Measurements from ENCODE around the gene INPP5F.
A peak's percentile ranks its signal among the peaks of the same experiment; 100 is the strongest.

INPP5F gene, protein sequence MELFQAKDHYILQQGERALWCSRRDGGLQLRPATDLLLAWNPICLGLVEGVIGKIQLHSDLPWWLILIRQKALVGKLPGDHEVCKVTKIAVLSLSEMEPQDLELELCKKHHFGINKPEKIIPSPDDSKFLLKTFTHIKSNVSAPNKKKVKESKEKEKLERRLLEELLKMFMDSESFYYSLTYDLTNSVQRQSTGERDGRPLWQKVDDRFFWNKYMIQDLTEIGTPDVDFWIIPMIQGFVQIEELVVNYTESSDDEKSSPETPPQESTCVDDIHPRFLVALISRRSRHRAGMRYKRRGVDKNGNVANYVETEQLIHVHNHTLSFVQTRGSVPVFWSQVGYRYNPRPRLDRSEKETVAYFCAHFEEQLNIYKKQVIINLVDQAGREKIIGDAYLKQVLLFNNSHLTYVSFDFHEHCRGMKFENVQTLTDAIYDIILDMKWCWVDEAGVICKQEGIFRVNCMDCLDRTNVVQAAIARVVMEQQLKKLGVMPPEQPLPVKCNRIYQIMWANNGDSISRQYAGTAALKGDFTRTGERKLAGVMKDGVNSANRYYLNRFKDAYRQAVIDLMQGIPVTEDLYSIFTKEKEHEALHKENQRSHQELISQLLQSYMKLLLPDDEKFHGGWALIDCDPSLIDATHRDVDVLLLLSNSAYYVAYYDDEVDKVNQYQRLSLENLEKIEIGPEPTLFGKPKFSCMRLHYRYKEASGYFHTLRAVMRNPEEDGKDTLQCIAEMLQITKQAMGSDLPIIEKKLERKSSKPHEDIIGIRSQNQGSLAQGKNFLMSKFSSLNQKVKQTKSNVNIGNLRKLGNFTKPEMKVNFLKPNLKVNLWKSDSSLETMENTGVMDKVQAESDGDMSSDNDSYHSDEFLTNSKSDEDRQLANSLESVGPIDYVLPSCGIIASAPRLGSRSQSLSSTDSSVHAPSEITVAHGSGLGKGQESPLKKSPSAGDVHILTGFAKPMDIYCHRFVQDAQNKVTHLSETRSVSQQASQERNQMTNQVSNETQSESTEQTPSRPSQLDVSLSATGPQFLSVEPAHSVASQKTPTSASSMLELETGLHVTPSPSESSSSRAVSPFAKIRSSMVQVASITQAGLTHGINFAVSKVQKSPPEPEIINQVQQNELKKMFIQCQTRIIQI

DNA sequence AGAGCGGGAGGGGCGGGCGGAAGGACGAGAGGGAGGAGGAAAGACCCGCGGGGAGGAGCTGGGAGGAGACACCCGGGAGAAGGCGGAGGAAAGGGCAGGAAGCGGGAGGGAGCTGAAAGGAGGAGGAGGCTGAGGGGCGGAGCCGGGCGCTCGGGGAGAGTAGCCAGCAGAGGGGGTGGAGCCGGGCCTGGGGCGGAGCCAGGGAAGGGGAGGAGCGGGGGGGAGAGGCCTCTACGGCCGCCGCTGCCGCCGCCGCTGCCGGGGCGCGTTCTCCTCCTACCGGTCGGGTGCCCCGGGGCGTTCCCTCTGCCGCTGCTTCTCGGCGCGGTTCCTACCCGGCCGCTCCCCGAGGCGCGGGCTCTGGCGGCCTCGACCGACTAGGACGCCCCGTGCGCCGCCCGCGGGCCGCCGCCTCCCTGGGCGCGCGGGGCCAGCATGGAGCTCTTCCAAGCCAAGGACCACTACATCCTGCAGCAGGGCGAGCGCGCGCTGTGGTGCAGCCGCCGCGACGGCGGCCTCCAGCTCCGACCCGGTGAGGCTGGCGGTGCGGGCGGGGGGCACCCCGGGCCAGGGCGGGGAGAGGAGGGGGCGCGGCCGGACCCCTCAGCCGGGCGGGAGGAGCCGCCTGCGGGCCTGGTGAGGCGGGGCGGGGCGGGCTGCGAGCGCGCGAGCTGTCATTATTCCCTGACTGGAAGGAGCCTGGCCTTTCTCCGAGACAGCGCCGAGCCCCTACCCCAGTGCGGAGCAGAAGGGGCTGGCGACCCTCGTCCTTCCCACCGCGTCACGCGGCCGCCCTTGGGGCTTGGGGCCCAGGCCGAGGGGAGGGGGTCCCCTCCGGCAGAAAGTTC lies at the start of gene INPP5F:
INPP5F (plus strand) TSS at position 223 of the 848 bp plus-strand sequence; CDS start at position 436, 213 bp downstream.
- Histone ChIP-seq H3K79me2 (ENCODE audit: insufficient read depth, low read depth) (peaks cover 24% of the 10 kb centered on the region; the same call in 1 of the 2 replicates), H3K36me3 (ENCODE audit: insufficient read depth) (no peaks in the 10 kb centered on the region), H4K20me1 (ENCODE audit: insufficient read depth) (no peaks in the 10 kb centered on the region), H3K27me3 (ENCODE audit: insufficient read depth, low read depth) (no peaks in the 10 kb centered on the region), H3K27ac (peak within 1 kb of the TSS; percentile 68), H3K4me2 (peak within 1 kb of the TSS; percentile 95), H3K4me1 (ENCODE audit: low read depth, poor library complexity, severe bottlenecking) (peaks cover 46% of the 10 kb centered on the region), H3K9ac (peak within 1 kb of the TSS; percentile 82), H2AFZ (ENCODE audit: low read depth) (peak within 1 kb of the TSS; percentile 91), H3K4me3 (IDR thresholded peaks at IDR 0.05; ENCODE audit: insufficient read depth, low read depth, low read length) (no peak within 1 kb of the TSS)
- TF ChIP-seq, protein P1, sequence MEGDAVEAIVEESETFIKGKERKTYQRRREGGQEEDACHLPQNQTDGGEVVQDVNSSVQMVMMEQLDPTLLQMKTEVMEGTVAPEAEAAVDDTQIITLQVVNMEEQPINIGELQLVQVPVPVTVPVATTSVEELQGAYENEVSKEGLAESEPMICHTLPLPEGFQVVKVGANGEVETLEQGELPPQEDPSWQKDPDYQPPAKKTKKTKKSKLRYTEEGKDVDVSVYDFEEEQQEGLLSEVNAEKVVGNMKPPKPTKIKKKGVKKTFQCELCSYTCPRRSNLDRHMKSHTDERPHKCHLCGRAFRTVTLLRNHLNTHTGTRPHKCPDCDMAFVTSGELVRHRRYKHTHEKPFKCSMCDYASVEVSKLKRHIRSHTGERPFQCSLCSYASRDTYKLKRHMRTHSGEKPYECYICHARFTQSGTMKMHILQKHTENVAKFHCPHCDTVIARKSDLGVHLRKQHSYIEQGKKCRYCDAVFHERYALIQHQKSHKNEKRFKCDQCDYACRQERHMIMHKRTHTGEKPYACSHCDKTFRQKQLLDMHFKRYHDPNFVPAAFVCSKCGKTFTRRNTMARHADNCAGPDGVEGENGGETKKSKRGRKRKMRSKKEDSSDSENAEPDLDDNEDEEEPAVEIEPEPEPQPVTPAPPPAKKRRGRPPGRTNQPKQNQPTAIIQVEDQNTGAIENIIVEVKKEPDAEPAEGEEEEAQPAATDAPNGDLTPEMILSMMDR (conservative IDR thresholded peaks at IDR 0.05; ENCODE audit: low read depth, low read length): no peak

DNA sequence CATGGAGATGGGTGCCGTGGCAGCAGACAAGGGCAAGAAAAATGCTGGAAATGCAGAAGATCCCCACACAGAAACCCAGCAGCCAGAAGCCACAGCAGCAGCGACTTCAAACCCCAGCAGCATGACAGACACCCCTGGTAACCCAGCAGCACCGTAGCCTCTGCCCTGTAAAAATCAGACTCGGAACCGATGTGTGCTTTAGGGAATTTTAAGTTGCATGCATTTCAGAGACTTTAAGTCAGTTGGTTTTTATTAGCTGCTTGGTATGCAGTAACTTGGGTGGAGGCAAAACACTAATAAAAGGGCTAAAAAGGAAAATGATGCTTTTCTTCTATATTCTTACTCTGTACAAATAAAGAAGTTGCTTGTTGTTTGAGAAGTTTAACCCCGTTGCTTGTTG lies 48.7 kb upstream of the INPP5F start:
- Histone ChIP-seq H2AFZ (ENCODE audit: low read depth) (no peak overlapping the region), H3K4me3 (IDR thresholded peaks at IDR 0.05; ENCODE audit: insufficient read depth, low read depth, low read length) (no peak overlapping the region), H4K20me1 (ENCODE audit: insufficient read depth) (no peaks in the 10 kb centered on the region), H3K4me2 (no peak overlapping the region), H3K36me3 (ENCODE audit: insufficient read depth) (peaks cover 3% of the 10 kb centered on the region; the same call in 1 of the 2 replicates), H3K27me3 (ENCODE audit: insufficient read depth, low read depth) (no peaks in the 10 kb centered on the region), H3K79me2 (ENCODE audit: insufficient read depth, low read depth) (no peaks in the 10 kb centered on the region), H3K27ac (no peak overlapping the region), H3K9ac (no peak overlapping the region), H3K4me1 (ENCODE audit: low read depth, poor library complexity, severe bottlenecking) (peaks cover 18% of the 10 kb centered on the region)
- TF ChIP-seq, protein P1 (conservative IDR thresholded peaks at IDR 0.05; ENCODE audit: low read depth, low read length): no peak

DNA sequence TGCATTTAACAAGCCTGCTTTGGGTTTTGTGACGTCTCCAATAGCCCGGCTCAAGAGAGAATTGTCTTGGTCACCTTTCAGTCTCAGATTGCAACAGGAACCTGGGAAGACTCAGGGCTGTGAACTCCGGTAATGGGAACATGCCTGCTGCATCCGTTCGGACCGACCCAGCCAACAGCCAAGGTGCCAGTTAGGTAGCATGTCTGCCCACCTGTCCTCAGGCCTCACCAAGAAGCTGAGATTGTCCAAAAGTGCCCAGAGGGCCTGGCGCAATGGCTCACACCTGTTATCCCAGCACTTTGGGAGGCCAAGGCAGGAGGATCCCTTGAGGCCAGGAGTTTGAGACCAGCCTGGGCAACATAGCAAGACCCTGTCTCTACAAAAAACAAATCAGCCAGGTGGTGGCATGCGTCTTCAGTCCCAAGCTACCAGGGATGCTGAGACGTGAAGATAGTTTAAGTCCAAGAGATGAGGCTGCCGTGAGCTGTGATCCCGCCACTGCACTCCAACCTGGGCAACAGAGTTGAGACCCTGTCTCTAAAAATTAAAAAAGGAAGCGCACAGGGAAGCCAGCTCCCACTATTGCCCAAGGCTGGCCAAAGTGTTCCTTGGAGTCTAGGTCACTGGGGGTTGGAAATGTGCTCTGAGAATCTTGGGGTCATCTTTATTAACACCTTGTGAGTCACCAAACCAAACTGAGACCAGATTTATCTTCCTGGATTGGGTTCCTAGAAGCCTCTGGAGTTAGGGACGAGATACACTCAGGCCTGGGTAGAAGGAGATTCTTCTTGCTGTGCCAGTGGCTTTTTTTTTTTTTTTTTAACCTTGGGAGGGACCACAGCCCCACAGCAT lies 47.7 kb upstream of the INPP5F start:
- Histone ChIP-seq H3K9ac (no peak overlapping the region), H3K4me2 (no peak overlapping the region), H3K27ac (no peak overlapping the region), H2AFZ (ENCODE audit: low read depth) (no peak overlapping the region), H3K27me3 (ENCODE audit: insufficient read depth, low read depth) (no peaks in the 10 kb centered on the region), H3K4me3 (IDR thresholded peaks at IDR 0.05; ENCODE audit: insufficient read depth, low read depth, low read length) (no peak overlapping the region), H3K36me3 (ENCODE audit: insufficient read depth) (peaks cover 3% of the 10 kb centered on the region; the same call in 1 of the 2 replicates), H3K4me1 (ENCODE audit: low read depth, poor library complexity, severe bottlenecking) (peaks cover 18% of the 10 kb centered on the region), H3K79me2 (ENCODE audit: insufficient read depth, low read depth) (no peaks in the 10 kb centered on the region), H4K20me1 (ENCODE audit: insufficient read depth) (no peaks in the 10 kb centered on the region)
- TF ChIP-seq, protein P1 (conservative IDR thresholded peaks at IDR 0.05; ENCODE audit: low read depth, low read length): no peak

All from KMS-11 (cell line).